ENCODE data around the gene RHCE.
"Not testable (repeated sequence)": the region's sequence is repeated elsewhere in the genome, so short reads cannot be mapped to it uniquely, and the experiment has no call there.

DNA sequence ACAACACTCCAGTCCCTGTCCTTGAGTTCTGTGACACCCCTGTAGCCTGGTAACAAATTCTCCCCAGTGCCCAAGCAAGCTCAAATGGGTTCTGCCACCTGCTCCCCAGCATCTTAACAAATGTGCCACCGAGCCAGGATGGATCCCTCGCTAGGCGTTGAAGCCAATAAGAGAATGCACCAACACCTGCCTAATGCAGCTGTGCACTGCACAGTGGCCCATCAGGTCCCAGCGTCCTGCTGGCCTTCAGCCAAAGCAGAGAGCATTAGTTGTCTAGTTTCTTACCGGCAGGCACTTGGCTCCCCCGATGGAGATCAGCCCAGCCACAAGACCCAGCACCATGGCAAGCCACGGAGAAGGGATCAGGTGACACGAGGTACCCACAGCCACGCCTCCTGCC, 31.9 kb downstream of the RHCE start:
- TF ChIP-seq, protein P1, sequence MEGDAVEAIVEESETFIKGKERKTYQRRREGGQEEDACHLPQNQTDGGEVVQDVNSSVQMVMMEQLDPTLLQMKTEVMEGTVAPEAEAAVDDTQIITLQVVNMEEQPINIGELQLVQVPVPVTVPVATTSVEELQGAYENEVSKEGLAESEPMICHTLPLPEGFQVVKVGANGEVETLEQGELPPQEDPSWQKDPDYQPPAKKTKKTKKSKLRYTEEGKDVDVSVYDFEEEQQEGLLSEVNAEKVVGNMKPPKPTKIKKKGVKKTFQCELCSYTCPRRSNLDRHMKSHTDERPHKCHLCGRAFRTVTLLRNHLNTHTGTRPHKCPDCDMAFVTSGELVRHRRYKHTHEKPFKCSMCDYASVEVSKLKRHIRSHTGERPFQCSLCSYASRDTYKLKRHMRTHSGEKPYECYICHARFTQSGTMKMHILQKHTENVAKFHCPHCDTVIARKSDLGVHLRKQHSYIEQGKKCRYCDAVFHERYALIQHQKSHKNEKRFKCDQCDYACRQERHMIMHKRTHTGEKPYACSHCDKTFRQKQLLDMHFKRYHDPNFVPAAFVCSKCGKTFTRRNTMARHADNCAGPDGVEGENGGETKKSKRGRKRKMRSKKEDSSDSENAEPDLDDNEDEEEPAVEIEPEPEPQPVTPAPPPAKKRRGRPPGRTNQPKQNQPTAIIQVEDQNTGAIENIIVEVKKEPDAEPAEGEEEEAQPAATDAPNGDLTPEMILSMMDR (tag by site-specific recombination; IDR thresholded peaks at IDR 0.05): not testable (repeated sequence)
- TF ChIP-seq, protein P2, sequence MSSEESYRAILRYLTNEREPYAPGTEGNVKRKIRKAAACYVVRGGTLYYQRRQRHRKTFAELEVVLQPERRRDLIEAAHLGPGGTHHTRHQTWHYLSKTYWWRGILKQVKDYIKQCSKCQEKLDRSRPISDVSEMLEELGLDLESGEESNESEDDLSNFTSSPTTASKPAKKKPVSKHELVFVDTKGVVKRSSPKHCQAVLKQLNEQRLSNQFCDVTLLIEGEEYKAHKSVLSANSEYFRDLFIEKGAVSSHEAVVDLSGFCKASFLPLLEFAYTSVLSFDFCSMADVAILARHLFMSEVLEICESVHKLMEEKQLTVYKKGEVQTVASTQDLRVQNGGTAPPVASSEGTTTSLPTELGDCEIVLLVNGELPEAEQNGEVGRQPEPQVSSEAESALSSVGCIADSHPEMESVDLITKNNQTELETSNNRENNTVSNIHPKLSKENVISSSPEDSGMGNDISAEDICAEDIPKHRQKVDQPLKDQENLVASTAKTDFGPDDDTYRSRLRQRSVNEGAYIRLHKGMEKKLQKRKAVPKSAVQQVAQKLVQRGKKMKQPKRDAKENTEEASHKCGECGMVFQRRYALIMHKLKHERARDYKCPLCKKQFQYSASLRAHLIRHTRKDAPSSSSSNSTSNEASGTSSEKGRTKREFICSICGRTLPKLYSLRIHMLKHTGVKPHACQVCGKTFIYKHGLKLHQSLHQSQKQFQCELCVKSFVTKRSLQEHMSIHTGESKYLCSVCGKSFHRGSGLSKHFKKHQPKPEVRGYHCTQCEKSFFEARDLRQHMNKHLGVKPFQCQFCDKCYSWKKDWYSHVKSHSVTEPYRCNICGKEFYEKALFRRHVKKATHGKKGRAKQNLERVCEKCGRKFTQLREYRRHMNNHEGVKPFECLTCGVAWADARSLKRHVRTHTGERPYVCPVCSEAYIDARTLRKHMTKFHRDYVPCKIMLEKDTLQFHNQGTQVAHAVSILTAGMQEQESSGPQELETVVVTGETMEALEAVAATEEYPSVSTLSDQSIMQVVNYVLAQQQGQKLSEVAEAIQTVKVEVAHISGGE (tag by site-specific recombination; conservative IDR thresholded peaks at IDR 0.05; ENCODE audit: low read depth): not testable (repeated sequence)
- not testable (repeated sequence) for TF ChIP-seq ZNF792 (tag by site-specific recombination; IDR thresholded peaks at IDR 0.05); ZBTB1 (tag by site-specific recombination; IDR thresholded peaks at IDR 0.05); HOXA7 (CRISPR knock-in tag; IDR thresholded peaks at IDR 0.05; ENCODE audit: borderline replicate concordance); ZNF701 (tag by site-specific recombination; IDR thresholded peaks at IDR 0.05)
- TF ChIP-seq, protein P3, sequence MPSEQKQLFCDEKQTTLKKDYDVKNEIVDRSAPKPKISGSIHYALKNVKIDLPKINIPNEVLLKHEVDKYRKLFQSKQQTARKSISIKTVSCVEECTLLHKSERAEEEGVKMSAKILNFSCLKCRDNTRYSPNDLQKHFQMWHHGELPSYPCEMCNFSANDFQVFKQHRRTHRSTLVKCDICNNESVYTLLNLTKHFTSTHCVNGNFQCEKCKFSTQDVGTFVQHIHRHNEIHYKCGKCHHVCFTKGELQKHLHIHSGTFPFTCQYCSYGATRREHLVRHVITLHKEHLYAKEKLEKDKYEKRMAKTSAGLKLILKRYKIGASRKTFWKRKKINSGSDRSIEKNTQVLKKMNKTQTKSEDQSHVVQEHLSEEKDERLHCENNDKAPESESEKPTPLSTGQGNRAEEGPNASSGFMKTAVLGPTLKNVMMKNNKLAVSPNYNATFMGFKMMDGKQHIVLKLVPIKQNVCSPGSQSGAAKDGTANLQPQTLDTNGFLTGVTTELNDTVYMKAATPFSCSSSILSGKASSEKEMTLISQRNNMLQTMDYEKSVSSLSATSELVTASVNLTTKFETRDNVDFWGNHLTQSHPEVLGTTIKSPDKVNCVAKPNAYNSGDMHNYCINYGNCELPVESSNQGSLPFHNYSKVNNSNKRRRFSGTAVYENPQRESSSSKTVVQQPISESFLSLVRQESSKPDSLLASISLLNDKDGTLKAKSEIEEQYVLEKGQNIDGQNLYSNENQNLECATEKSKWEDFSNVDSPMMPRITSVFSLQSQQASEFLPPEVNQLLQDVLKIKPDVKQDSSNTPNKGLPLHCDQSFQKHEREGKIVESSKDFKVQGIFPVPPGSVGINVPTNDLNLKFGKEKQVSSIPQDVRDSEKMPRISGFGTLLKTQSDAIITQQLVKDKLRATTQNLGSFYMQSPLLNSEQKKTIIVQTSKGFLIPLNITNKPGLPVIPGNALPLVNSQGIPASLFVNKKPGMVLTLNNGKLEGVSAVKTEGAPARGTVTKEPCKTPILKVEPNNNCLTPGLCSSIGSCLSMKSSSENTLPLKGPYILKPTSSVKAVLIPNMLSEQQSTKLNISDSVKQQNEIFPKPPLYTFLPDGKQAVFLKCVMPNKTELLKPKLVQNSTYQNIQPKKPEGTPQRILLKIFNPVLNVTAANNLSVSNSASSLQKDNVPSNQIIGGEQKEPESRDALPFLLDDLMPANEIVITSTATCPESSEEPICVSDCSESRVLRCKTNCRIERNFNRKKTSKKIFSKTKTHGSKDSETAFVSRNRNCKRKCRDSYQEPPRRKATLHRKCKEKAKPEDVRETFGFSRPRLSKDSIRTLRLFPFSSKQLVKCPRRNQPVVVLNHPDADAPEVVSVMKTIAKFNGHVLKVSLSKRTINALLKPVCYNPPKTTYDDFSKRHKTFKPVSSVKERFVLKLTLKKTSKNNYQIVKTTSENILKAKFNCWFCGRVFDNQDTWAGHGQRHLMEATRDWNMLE (tag by site-specific recombination; conservative IDR thresholded peaks at IDR 0.05; ENCODE audit: low read depth): not testable (repeated sequence)
- TF ChIP-seq, protein P4, sequence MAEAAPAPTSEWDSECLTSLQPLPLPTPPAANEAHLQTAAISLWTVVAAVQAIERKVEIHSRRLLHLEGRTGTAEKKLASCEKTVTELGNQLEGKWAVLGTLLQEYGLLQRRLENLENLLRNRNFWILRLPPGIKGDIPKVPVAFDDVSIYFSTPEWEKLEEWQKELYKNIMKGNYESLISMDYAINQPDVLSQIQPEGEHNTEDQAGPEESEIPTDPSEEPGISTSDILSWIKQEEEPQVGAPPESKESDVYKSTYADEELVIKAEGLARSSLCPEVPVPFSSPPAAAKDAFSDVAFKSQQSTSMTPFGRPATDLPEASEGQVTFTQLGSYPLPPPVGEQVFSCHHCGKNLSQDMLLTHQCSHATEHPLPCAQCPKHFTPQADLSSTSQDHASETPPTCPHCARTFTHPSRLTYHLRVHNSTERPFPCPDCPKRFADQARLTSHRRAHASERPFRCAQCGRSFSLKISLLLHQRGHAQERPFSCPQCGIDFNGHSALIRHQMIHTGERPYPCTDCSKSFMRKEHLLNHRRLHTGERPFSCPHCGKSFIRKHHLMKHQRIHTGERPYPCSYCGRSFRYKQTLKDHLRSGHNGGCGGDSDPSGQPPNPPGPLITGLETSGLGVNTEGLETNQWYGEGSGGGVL (tag by site-specific recombination; IDR thresholded peaks at IDR 0.05): not testable (repeated sequence)

Data from HEK293 (cell line).